ENCODE data around the gene APOD. TPM values are rescaled to one million over a fixed set of nuclear protein-coding genes. Genes with fewer than 3 reads are reported as not detected.
"Not testable (repeated sequence)": the region's sequence is repeated elsewhere in the genome, so short reads cannot be mapped to it uniquely, and the experiment has no call there.

The APOD gene
- total RNA-seq, 1 donor from 2014 or later: 0.35 TPM

DNA sequence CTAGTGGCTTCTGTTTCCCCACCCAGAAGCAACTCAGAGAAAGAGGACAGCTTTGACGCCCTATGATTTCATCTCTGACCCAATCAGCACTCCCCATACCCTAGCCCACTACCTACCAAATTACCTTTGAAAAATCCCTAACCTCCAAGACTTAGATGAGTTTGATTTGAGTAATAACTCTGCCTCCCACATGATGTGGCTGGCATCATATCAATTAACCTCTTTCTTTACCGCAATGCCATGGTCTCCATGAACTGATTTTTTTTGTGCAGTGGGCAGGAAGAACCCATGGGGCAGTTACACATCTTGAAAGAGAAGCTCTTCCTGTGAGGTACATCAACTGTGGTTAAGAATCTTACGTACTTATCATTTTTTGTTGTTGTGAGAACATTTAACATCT is 25.5 kb upstream of the APOD start:
- no peak for DNase-seq
- ATAC-seq (ENCODE audit: low read depth): no peak

DNA sequence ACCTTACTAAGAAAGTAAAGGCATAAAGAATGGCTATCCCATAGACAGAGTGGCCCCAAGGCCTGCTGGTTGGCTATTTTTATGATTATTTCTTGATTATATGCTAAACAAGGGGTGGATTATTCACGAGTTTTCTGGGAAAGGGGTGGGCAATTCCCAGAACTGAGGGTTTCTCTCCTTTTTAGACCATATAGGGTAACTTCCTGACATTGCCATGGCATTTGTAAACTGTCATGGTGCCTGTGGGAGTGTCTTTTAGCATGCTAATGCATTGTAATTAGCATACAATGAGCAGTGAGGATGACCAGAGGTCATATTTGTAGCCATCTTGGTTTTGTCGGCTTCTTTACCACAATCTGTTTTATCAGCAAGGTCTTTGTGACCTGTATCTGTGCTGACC is 18.0 kb upstream of the APOD start:
- ATAC-seq (ENCODE audit: low read depth); CTCF ChIA-PET; H3K27ac Mint-ChIP-seq; intact Hi-C loops (cut with micrococcal nuclease); H3K4me1 Mint-ChIP-seq; DNase-seq; H3K9me3 Mint-ChIP-seq; H3K4me3 Mint-ChIP-seq; H3K36me3 Mint-ChIP-seq (ENCODE audit: low read depth); H3K27me3 Mint-ChIP-seq: not testable (repeated sequence)
- POLR2A ChIA-PET: interaction anchor here (0.7 kb wide), 1 partner anchor 23 kb away, joined by 4 read pairs; no protein-coding TSS in a partner anchor

More for the DNA sequence above, 25.5 kb upstream of the APOD start:
- Mint-ChIP-seq H3K9me3 (peaks cover 19% of the 10 kb centered on the region), H3K36me3 (ENCODE audit: low read depth) (peaks cover 5% of the 10 kb centered on the region), H3K4me3 (no peak overlapping the region), H3K27ac (no peak overlapping the region), H3K27me3 (peaks cover 9% of the 10 kb centered on the region), H3K4me1 (no peaks in the 10 kb centered on the region)
- TF ChIP-seq, protein P1, sequence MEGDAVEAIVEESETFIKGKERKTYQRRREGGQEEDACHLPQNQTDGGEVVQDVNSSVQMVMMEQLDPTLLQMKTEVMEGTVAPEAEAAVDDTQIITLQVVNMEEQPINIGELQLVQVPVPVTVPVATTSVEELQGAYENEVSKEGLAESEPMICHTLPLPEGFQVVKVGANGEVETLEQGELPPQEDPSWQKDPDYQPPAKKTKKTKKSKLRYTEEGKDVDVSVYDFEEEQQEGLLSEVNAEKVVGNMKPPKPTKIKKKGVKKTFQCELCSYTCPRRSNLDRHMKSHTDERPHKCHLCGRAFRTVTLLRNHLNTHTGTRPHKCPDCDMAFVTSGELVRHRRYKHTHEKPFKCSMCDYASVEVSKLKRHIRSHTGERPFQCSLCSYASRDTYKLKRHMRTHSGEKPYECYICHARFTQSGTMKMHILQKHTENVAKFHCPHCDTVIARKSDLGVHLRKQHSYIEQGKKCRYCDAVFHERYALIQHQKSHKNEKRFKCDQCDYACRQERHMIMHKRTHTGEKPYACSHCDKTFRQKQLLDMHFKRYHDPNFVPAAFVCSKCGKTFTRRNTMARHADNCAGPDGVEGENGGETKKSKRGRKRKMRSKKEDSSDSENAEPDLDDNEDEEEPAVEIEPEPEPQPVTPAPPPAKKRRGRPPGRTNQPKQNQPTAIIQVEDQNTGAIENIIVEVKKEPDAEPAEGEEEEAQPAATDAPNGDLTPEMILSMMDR (IDR thresholded peaks at IDR 0.05): no peak
- intact Hi-C loops (cut with micrococcal nuclease): no loop called here
- ChIA-PET CTCF (no interaction called here), POLR2A (no interaction called here)

DNA sequence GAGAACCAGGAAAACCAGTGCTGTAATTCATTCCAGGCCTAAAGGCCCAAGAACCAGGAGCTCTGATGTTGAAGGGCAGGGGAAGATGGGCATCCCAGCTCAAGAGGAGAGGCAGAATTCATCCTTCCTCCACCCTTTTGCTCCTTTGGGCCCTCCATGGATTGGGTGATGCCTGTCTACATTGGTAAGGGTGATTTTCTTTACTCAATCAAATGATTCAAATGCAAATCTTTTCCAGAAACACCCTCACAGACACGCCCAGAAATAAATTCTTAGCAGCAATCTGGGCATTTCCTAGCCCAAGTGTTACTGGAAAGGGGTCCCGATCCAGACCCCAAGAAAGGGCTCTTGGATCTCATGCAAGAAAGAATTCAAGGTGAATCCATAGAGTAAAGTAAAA is 17.6 kb upstream of the APOD start:
- no peak for DNase-seq
- CTCF ChIA-PET: no interaction called here
- peaks cover 2% of the 10 kb centered on the region for H3K36me3 Mint-ChIP-seq (ENCODE audit: low read depth)
- H3K4me3 Mint-ChIP-seq: no peak overlapping the region
- TF ChIP-seq, protein P1 (IDR thresholded peaks at IDR 0.05): no peak
- peaks cover 5% of the 10 kb centered on the region for H3K4me1 Mint-ChIP-seq
- POLR2A ChIA-PET: interaction anchor here (0.7 kb wide), 1 partner anchor 23 kb away, joined by 4 read pairs; no protein-coding TSS in a partner anchor
- H3K27ac Mint-ChIP-seq: no peak overlapping the region
- intact Hi-C loops (cut with micrococcal nuclease): no loop called here
- H3K27me3 Mint-ChIP-seq: no peaks in the 10 kb centered on the region
- ATAC-seq (ENCODE audit: low read depth): no peak
- H3K9me3 Mint-ChIP-seq: peaks cover 2% of the 10 kb centered on the region

DNA sequence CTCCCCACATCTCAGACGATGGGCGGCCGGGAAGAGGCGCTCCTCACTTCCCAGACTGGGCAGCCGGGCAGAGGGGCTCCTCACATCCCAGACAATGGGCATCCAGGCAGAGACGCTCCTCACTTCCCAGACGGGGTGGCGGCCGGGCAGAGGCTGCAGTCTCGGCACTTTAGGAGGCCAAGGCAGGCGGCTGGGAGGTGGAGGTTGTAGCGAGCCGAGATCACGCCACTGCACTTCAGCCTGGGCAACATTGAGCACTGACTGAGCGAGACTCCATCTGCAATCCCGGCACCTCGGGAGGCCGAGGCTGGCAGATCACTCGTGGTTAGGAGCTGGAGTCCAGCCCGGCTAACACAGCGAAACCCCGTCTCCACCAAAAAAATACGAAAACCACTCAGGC is 16.2 kb upstream of the APOD start:
- DNase-seq; H3K27ac Mint-ChIP-seq; H3K4me1 Mint-ChIP-seq; intact Hi-C loops (cut with micrococcal nuclease); H3K9me3 Mint-ChIP-seq; H3K4me3 Mint-ChIP-seq; H3K36me3 Mint-ChIP-seq (ENCODE audit: low read depth); CTCF ChIA-PET; ATAC-seq (ENCODE audit: low read depth); H3K27me3 Mint-ChIP-seq; POLR2A ChIA-PET: not testable (repeated sequence)

GRCh38 chr3:195599516-195599915 is 15.8 kb upstream of the APOD start:
- intact Hi-C loops (cut with micrococcal nuclease); H3K4me3 Mint-ChIP-seq; H3K27ac Mint-ChIP-seq; POLR2A ChIA-PET; ATAC-seq (ENCODE audit: low read depth); H3K4me1 Mint-ChIP-seq; CTCF ChIA-PET; DNase-seq; H3K36me3 Mint-ChIP-seq (ENCODE audit: low read depth); H3K9me3 Mint-ChIP-seq; H3K27me3 Mint-ChIP-seq: not testable (repeated sequence)

DNA sequence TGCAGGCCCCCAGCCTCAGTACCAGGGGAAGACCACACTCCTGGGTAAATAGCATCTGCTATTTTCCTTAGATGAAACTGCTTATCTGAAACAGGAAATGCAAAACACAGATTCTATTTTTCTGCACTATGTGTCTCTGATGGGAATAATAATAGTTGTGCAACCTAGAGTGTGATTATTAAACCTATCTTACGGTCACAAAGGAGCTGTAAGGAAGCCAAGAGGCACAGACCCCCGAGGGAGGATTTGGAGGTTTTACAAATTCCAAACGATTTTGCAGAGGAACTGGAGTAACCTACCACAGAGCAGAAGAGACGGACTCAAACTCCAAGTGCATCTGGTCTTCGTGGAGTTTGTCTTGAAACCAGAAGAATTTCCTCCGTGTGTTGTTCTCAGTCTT is 14.1 kb upstream of the APOD start:
- no peak overlapping the region for H3K4me3 Mint-ChIP-seq
- POLR2A ChIA-PET: no interaction called here
- H3K36me3 Mint-ChIP-seq (ENCODE audit: low read depth): no peaks in the 10 kb centered on the region
- H3K4me1 Mint-ChIP-seq: peaks cover 5% of the 10 kb centered on the region
- H3K27ac Mint-ChIP-seq: no peak overlapping the region
- intact Hi-C loops (cut with micrococcal nuclease): no loop called here
- CTCF ChIA-PET: no interaction called here
- DNase-seq: no peak
- TF ChIP-seq, protein P1 (IDR thresholded peaks at IDR 0.05): no peak
- H3K9me3 Mint-ChIP-seq: no peaks in the 10 kb centered on the region
- no peak for ATAC-seq (ENCODE audit: low read depth)
- no peaks in the 10 kb centered on the region for H3K27me3 Mint-ChIP-seq

DNA sequence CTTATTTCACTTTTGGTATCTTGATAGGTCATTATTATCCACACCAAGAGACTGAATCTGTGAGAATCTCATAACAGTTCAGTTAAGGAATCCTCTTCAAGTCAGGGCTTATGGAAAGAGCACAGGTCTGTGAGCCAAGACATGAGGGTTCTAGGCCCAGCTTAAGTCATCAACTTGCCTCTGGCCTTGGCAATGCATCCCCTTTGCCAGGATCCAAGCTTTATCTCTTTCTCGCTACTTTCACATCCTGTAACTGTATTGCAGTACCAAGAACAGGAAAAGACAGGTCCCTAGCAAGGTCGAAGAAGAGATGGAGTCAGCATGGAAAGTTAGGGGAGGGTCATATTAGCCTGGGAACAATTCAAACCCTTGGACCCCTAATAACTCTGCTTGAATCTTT is 13.5 kb upstream of the APOD start:
- Mint-ChIP-seq H3K4me1 (peaks cover 5% of the 10 kb centered on the region), H3K27me3 (no peaks in the 10 kb centered on the region), H3K9me3 (no peaks in the 10 kb centered on the region), H3K27ac (no peak overlapping the region), H3K36me3 (ENCODE audit: low read depth) (no peaks in the 10 kb centered on the region), H3K4me3 (no peak overlapping the region)
- intact Hi-C loops (cut with micrococcal nuclease): no loop called here
- ATAC-seq (ENCODE audit: low read depth) (no peak), DNase-seq (no peak)
- ChIA-PET POLR2A (no interaction called here), CTCF (no interaction called here)
- TF ChIP-seq, protein P1 (IDR thresholded peaks at IDR 0.05): no peak

Measured in activated B cell treated with CpG ODN at 0.5 μM for 24 hours (primary cell).